K562 (cell line): ENCODE results near the gene SLC6A20. TPM values are rescaled to one million over a fixed set of nuclear protein-coding genes. Genes with fewer than 3 reads are reported as not detected.

Experiments
- CBFB ChIP-seq: sonication (generic); formaldehyde crosslinking; IDR thresholded peaks from 2 replicates; pipeline ENCODE4 v1.4.0; 2020; ENCODE audit warnings: mild to moderate bottlenecking, missing genetic modification reagents
- ELF1 ChIP-seq: fragments of 200-800 bp; sonication (Bioruptor generic); IDR thresholded peaks from 2 replicates; pipeline ENCODE4 v1.6.1; 2016; ENCODE audit warnings: missing genetic modification characterization, missing compliant biosample characterization
- HDAC1 ChIP-seq, 2 experiments: fragments of 450-650 bp; IDR thresholded peaks; 2 replicates each; pipeline ENCODE4 v1.6.1; 2016 to 2017; ENCODE audit warnings: inconsistent platforms in 1 of 2, mild to moderate bottlenecking in 1 of 2, moderate library complexity in 1 of 2
- ILF3 ChIP-seq: fragments of 450-650 bp; IDR thresholded peaks from 2 replicates; pipeline ENCODE4 v1.6.1; 2018; ENCODE audit warnings: antibody characterized with exemption, mild to moderate bottlenecking, moderate library complexity, borderline replicate concordance
- TAF9B ChIP-seq: fragments of 450-650 bp; IDR thresholded peaks from 2 replicates; pipeline ENCODE4 v1.6.1; 2018; ENCODE audit warnings: mild to moderate bottlenecking; ENCODE audit not compliant: partially characterized antibody
- ZNF740 ChIP-seq, 3 experiments: fragments of 200-800 bp in 1 of 3; sonication (Bioruptor generic) in 1 of 3; sonication (generic) in 1 of 3; formaldehyde crosslinking in 1 of 3; IDR thresholded peaks; 2 replicates each; pipeline versions ENCODE4 v1.6.1 to v1.8.0; 2016 to 2022; ENCODE audit warnings: mild to moderate bottlenecking in 2 of 3, missing compliant biosample characterization in 2 of 3, missing genetic modification characterization in 2 of 3, missing genetic modification reagents in 1 of 3
- ZNF79 ChIP-seq: fragments of 250-450 bp; sonication (Bioruptor Pico); IDR thresholded peaks from 2 replicates; pipeline ENCODE4 v1.4.0; 2020; ENCODE audit warnings: low read depth, mild to moderate bottlenecking, moderate library complexity
- polyA plus RNA-seq, 8 experiments: library from polyadenylated mRNA; depleted of rRNA in 4 of 8; stranded (reverse) in 5 of 8; unstranded in 3 of 8; fragments of >200 nt; fragmentation: Nextera tagmentation in 2 of 8; fragmentation: Illumina TruSeq in 1 of 8; extraction: Ambion mirVana in 2 of 8; extraction: Trizol in 1 of 8; gene quantifications; 2 replicates each; pipeline versions ENCODE4 v1.2.1 to v1.2.3, GENCODE V29; 2011 to 2014; ENCODE audit warnings: inconsistent platforms in 1 of 8, missing spikeins in 1 of 8
- total RNA-seq, 7 experiments: library from RNA; depleted of rRNA in 6 of 7; stranded (reverse); fragments of >200 nt in 6 of 7; fragmentation: Illumina TruSeq in 2 of 7; extraction: Trizol in 2 of 7; gene quantifications; 2 replicates each; pipeline versions ENCODE4 v1.2.1 to v1.2.3, GENCODE V29; 2011 to 2021; ENCODE audit warnings: low replicate concordance in 1 of 7
- TF ChIP-seq, protein P1 (sequence below), 2 experiments: fragments of 450-650 bp; conservative IDR thresholded peaks; 2 replicates each; pipeline ENCODE4 v1.6.1; 2017; ENCODE audit warnings: mild to moderate bottlenecking in 2 of 2, moderate library complexity in 2 of 2

The SLC6A20 gene
- total and polyA plus RNA-seq, 9 of the 15 experiments (the other 6 are each of a cell fraction or from before 2014, with no cell fraction given) = not detected

GRCh38 chr3:45719655-45720487 lies 76.5 kb downstream of the SLC6A20 start (continued):
- TF ChIP-seq, protein P1, sequence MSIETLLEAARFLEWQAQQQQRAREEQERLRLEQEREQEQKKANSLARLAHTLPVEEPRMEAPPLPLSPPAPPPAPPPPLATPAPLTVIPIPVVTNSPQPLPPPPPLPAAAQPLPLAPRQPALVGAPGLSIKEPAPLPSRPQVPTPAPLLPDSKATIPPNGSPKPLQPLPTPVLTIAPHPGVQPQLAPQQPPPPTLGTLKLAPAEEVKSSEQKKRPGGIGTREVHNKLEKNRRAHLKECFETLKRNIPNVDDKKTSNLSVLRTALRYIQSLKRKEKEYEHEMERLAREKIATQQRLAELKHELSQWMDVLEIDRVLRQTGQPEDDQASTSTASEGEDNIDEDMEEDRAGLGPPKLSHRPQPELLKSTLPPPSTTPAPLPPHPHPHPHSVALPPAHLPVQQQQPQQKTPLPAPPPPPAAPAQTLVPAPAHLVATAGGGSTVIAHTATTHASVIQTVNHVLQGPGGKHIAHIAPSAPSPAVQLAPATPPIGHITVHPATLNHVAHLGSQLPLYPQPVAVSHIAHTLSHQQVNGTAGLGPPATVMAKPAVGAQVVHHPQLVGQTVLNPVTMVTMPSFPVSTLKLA (conservative IDR thresholded peaks at IDR 0.05) = no peak
- no peak for TF ChIP-seq ZNF740 (CRISPR knock-in tag; IDR thresholded peaks at IDR 0.05)
- no peak for TF ChIP-seq ZNF740 (tag; IDR thresholded peaks at IDR 0.05)
- no peak for TF ChIP-seq ZNF79 (CRISPR knock-in tag)
- no peak for TF ChIP-seq HDAC1 (IDR thresholded peaks at IDR 0.05)
- TF ChIP-seq ILF3 = no peak
- no peak for TF ChIP-seq TAF9B
- TF ChIP-seq ELF1 (tag) = no peak
- no peak for TF ChIP-seq CBFB (CRISPR knock-in tag)
